GM19328 (cell line): ENCODE results near the gene SOX2.

ENCODE experiments used
- ATAC-seq: cut with Tn5 transposase; IDR thresholded peaks from one replicate; pipeline ENCODE4 v1.9.1; 2021; ENCODE audit warnings: mild to moderate bottlenecking, moderate library complexity; ENCODE audit not compliant: unreplicated experiment

Gene SOX2

GRCh38 chr3:181722156-181722555, 10.4 kb downstream of the SOX2 start:
- no peak for ATAC-seq

DNA sequence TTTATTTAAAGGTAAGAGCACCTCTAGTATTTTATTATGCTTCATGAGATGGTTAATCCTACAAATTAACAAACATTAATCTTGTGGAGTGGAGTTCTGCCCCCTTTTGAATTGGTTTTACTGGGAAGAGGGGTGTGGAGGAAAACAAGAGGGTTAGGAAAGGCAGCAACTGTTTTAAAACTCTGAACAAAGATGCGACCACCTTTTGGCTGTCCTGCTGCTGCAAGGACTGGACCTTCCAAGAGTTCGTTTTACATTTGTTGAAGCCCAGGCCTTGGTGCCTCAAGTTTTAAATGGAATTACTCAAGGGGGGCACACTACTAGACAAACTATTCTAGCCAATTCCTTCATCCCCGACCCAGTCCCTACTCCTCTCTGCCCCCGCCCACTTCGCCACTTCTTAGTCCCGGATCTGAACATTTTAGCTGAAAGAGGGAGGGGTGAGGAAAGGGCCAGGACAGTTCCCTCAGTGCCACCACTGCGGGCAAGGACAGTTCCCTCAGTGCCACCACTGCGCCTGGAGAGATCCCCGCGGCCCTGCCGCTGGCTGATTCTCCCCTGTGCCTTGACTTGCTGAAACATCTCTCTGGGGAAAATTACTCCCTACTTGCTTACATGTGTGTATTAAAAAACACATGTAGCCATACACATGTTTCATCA, 11.2 kb downstream of the SOX2 start:
- ATAC-seq = no peak

DNA sequence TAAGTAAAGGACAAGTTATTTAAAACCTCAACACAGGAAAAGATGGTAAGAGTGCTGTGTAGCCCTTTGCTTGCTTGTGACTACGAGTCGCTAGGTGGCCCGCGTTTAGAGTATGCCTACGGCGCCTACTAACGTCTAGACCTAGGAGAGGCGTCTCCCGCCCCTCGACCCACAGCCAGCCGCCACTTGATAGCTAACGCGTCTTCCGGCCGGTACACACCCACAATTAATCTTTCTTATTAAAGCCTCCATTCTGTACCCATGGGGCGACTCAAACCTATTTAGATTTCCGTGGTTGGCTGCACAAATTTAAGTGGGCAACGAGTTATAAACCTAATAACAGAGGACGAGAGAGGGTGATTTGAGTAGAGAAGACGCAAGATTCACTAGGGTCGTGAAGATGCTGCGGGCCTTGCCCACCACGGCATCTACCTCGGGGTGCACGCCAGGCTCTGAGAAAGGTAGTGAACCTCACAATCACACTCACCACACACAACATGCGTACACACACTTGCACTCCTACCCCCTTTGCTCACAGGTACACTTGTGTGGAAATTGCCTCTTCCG, 12.0 kb downstream of the SOX2 start:
- no peak for ATAC-seq

DNA sequence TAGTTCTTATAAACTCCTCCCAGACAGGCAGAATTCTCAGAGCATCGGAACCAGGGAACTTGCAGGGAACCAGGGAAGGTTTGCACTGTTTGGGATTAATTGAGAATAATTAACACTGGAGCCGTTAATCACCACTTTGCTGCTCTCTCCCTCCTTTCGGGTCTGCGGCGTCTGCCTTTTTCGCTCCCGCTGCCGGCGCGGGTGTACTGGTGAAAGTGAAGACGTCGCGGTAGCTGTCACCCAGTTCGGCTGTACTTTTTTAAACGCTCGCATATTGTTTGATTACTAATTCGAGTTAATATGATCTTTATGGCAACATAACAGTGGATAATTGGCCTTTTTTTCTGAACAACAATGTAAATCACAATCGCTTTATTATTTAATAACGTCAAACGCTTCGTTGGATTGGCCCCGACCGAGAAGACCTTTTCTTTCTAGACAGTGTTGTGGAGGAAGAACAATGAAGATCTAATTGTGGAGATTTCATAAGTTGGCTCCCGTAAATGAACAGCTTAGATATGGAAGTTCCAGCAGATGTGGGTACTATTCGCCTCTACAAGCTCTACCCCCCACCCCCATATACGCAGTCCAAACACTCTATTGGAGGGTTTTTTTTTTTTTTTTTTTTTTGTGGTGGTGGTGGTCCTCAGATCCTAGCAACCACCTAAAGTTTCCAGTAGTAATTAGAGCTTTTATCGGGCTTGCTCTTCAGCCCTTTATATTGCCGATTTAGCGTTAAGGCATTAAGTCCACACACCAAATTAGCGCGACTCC, 12.7 kb downstream of the SOX2 start:
- ATAC-seq = no peak

GRCh38 chr3:181725131-181725731, 13.5 kb downstream of the SOX2 start:
- ATAC-seq = no peak

DNA sequence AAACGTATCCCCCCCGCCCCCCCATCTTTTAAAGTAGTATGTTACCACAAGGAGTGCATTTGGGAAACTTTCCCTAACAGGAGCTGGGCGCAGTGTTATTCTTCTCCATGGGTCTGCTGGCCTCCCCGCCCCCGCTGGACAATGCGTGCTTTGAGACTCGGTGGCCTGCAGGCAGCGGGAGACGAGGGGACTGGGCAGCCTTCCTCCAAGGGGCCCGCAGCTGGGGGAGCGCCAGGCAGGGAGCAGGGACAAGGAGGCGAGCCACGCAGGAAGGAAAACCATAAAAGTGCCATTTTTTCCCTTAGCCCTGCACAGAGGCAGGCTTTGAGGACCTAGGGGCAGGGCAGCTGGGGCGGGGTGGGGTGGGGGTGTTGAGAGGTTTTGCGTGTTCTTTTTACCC, 14.1 kb downstream of the SOX2 start:
- no peak for ATAC-seq

GRCh38 chr3:181726351-181727330, 14.9 kb downstream of the SOX2 start:
- ATAC-seq = no peak

- ATAC-seq = no peak
Measured at GRCh38 chr3:181727341-181728032, 15.8 kb downstream of the SOX2 start.

DNA sequence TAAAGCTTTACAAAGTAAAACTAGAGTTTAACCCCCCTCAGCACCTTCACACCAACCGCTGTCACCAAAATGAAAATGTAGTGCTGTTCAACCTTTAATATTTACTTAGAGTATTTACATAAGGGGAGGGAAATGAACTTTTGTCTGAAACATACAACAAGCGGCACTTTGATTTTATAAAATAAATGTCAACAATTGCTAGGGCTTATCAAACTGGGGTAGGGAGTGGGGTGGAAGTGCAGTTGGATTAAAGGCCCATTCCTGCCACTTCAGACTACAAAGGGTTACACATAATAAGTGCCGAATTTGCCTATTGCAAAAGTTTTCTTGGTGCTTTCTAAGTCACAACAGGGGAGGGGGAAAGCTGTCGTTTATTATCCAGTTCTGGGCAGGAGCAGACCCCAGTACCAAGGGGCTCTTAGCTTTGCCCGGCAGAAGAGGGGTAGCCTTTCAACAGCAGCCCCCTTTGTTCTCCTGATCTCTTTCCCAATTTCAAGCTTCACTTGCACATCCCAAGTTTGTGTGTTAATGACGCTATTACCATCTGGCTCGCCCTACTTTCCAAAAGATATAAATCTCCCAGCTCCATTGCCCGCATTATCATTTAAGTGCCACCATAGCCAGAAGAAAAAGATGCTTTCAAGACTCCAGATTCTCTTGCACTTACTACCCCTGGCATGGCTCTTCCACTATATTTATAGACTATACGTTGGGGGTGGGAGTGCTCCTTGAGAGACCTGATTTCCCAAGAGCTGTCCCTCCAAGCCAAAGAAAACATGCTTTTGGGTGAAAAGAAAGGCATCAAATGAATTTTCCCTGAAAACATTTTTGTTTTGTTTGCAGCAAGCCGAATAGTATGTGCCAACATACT, 17.0 kb downstream of the SOX2 start:
- no peak for ATAC-seq

DNA sequence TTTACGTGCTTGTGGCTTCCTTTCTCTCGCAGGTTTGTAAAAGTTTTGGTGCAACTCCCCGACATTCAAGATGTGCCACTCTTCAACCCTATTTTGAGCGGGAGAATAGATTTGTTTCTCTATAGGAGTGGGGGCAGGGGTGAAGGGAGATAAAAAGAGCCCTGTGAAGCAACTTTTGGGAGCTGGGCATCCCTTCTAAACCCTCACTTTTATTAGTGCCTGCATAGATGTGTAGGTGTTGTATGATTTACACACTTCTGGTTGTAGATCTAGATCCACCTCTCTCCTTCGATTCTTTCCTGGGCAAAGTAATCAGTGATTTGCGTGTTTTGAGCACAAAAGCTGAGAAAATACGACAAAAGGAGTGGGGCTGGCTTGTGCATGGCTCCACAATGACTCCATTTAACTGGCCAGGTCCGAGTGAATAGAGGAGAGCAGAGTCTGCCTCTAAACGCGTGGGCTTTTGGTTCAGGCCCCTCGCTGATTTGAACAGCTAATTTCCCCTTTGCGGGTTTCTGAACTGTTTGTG, 17.7 kb downstream of the SOX2 start:
- ATAC-seq = no peak

GRCh38 chr3:181730316-181730715, 18.6 kb downstream of the SOX2 start:
- no peak for ATAC-seq

DNA sequence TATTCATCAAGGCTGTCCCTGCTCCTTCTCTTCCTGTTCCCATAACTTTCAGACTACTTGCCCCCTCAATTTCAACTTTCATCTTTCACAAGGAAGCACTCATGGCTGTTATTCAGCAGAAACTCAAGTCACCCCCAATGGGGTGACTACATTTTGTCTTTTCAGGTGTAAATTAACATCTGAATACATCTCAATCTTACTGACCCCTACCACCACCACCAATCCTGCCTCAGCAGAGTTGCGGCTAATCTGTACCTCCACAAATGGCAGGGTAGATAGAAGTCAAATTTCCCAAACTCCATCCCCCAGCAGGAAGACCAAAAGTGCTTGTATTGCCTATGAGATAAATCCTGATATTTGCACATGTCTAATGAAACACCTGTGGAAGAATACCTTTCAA, 19.2 kb downstream of the SOX2 start:
- no peak for ATAC-seq

- no peak for ATAC-seq
Measured at GRCh38 chr3:181735911-181736310, 24.2 kb downstream of the SOX2 start.

GRCh38 chr3:181738551-181738950, 26.8 kb downstream of the SOX2 start:
- no peak for ATAC-seq

DNA sequence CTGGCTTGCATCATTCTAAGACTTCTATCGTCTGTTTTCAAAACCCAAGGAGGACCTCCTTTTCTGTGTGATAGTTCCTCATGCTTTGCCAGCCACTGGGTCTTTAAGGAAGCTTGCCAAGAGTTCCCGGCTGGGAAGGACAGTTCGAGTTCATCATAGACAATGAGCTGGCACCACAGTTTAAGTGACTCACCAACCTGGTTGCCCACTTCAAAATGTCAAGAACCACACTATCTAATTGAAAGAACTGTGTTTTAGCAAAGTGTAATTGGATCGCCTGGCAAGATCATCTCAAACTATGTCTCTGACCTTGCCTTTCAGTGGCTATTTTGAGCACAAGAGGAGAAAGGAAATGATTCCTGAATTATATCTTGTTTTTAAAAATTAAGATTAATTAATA, 27.9 kb downstream of the SOX2 start:
- ATAC-seq = no peak

GRCh38 chr3:181741417-181741816, 29.7 kb downstream of the SOX2 start:
- no peak for ATAC-seq

- ATAC-seq = no peak
Measured at GRCh38 chr3:181752202-181752671, 40.5 kb downstream of the SOX2 start.

- no peak for ATAC-seq
Measured at GRCh38 chr3:181753391-181753790, 41.7 kb downstream of the SOX2 start.

GRCh38 chr3:181755959-181756358, 44.2 kb downstream of the SOX2 start:
- no peak for ATAC-seq
